Fibroblast of villous mesenchyme (primary cell): ENCODE data around the gene LRRC17. TPM values are rescaled to one million over a fixed set of nuclear protein-coding genes. Genes with fewer than 3 reads are reported as not detected.

ENCODE experiments used
- DNase-seq: peaks from one replicate; pipeline ENCODE4 v3.0.0-alpha.2; 2010; ENCODE audit warnings: low read depth
- H3K4me3 ChIP-seq: 2 replicates; pipeline ENCODE4 v1.5.1; 2011; ENCODE audit warnings: low read depth, mild to moderate bottlenecking, low read length
- CTCF ChIP-seq: IDR thresholded peaks from 2 replicates; pipeline ENCODE4 v1.5.1; 2012; ENCODE audit warnings: low read depth, mild to moderate bottlenecking, low read length; ENCODE audit not compliant: insufficient read depth
- total RNA-seq: library from RNA; depleted of rRNA; stranded (reverse); fragments of >200 nt; gene quantifications from 2 replicates; pipeline ENCODE4 v1.2.3, GENCODE V29; 2012

The LRRC17 gene
- total RNA-seq, 1 donor: 70.0 TPM

GRCh38 chr7:102874166-102874829, 38.5 kb upstream of the LRRC17 start:
- no peak overlapping the region for H3K4me3 ChIP-seq

GRCh38 chr7:102874966-102875365, 37.8 kb upstream of the LRRC17 start:
- DNase-seq: no peak
- TF ChIP-seq CTCF: no peak

More at GRCh38 chr7:102874166-102874829, 38.5 kb upstream of the LRRC17 start:
- DNase-seq: peak; percentile 75
- no peak for TF ChIP-seq CTCF

GRCh38 chr7:102875700-102876295, 37.0 kb upstream of the LRRC17 start:
- DNase-seq: peak; percentile 93
- no peak overlapping the region for H3K4me3 ChIP-seq
- TF ChIP-seq CTCF: no peak

More at GRCh38 chr7:102874966-102875365, 37.8 kb upstream of the LRRC17 start:
- H3K4me3 ChIP-seq: no peak overlapping the region

GRCh38 chr7:102883098-102883860, 29.5 kb upstream of the LRRC17 start:
- H3K4me3 ChIP-seq: no peak overlapping the region
- TF ChIP-seq CTCF: no peak
- DNase-seq: peak; percentile 67

DNA sequence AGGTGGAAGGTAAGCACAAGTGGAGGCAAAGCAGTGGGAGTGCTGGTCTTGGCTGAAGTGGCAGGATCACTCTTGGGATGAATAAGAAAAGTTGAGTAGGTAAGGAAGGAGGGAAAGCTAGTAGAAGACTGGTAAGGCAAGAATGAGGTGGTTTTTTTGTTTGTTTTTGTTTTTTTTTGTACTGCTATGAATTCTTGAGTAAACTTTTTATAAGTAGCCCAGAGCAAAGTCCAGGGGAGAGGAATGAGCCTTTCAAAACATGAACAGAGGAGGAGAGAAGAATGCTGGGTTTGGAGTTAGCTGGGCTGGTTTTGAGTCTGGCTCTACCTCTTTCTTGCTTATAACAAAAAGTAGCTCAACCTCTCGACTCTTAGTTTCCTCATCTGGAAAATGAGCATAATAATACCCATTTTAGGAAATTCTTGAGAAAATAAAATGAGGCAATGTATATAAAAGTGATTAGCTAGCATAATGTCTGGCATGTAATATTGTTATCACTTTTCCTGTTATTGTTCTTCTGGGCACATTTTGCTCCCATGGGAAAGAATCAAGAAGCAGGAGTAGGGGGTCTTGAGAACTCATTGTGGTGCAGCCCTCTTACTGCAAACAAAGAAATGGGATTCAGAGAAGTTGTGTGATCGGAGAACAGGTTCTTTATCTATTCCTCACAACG, 24.1 kb upstream of the LRRC17 start:
- H3K4me3 ChIP-seq: no peak overlapping the region
- TF ChIP-seq CTCF: no peak
- DNase-seq: peak; percentile 44

GRCh38 chr7:102889851-102890250, 22.9 kb upstream of the LRRC17 start:
- no peak for TF ChIP-seq CTCF
- H3K4me3 ChIP-seq: no peak overlapping the region
- DNase-seq: no peak
